Keratinocyte (primary cell): ENCODE measurements around the gene COL4A6. TPM values are rescaled to one million over a fixed set of nuclear protein-coding genes. Genes with fewer than 3 reads are reported as not detected.

Source experiments
- DNase-seq: peaks from one replicate; pipeline ENCODE4 v3.0.0-alpha.2; 2011; ENCODE audit warnings: low read depth, missing footprints, low spot score
- FAIRE-seq: peaks from 2 replicates; lab custom pipeline; 2011; peaks lifted over from hg19 to GRCh38; lab: Jason Lieb, UNC
- H2AFZ ChIP-seq: 2 replicates; pipeline ENCODE4 v1.6.0; 2012; ENCODE audit warnings: low read length, control low read depth, inconsistent platforms; ENCODE audit not compliant: control insufficient read depth
- H3K27ac ChIP-seq: 2 replicates; pipeline ENCODE4 v1.5.1; 2011; ENCODE audit warnings: low read length; ENCODE audit not compliant: control insufficient read depth, insufficient read depth
- H3K27me3 ChIP-seq: 3 replicates; pipeline ENCODE4 v1.6.0; 2011; ENCODE audit warnings: low read length; ENCODE audit not compliant: control insufficient read depth, insufficient read depth; ENCODE audit errors: extremely low read depth
- H3K36me3 ChIP-seq, 2 experiments: 2 replicates in 1 of 2; 3 replicates in 1 of 2; pipeline ENCODE4 v1.5.1; 2011; ENCODE audit warnings: low read length in 2 of 2, mild to moderate bottlenecking in 1 of 2; ENCODE audit not compliant: control insufficient read depth in 2 of 2, insufficient read depth in 2 of 2; ENCODE audit errors: extremely low read depth in 1 of 2
- H3K4me1 ChIP-seq: 3 replicates; pipeline ENCODE4 v1.5.1; 2011; ENCODE audit warnings: low read length; ENCODE audit not compliant: control insufficient read depth, insufficient read depth; ENCODE audit errors: extremely low read depth
- H3K4me2 ChIP-seq: 3 replicates; pipeline ENCODE4 v1.6.0; 2011; ENCODE audit warnings: low read depth, low read length; ENCODE audit not compliant: control insufficient read depth, insufficient read depth; ENCODE audit errors: extremely low read depth
- H3K4me3 ChIP-seq, 3 experiments: fragments of 200-600 bp in 1 of 3; sonication (generic) in 1 of 3; 2 replicates in 2 of 3; 3 replicates in 1 of 3; pipeline ENCODE4 v1.5.1; 2011 to 2016; ENCODE audit warnings: low read length in 3 of 3, mild to moderate bottlenecking in 3 of 3, control low read depth in 2 of 3, inconsistent platforms in 1 of 3, low read depth in 1 of 3, mixed read lengths in 1 of 3, mixed run types in 1 of 3, moderate library complexity in 1 of 3; ENCODE audit not compliant: control insufficient read depth in 2 of 3, insufficient read depth in 2 of 3; ENCODE audit errors: extremely low read depth in 1 of 3
- H3K79me2 ChIP-seq: 2 replicates; pipeline ENCODE4 v1.6.0; 2012; ENCODE audit warnings: low read length; ENCODE audit not compliant: control insufficient read depth, insufficient read depth
- H3K9ac ChIP-seq: 3 replicates; pipeline ENCODE4 v1.6.0; 2011; ENCODE audit warnings: low read length; ENCODE audit not compliant: control insufficient read depth, insufficient read depth; ENCODE audit errors: extremely low read depth
- H3K9me1 ChIP-seq: 3 replicates; pipeline ENCODE4 v1.6.0; 2011; ENCODE audit warnings: low read length; ENCODE audit not compliant: control insufficient read depth, insufficient read depth; ENCODE audit errors: extremely low read depth
- H3K9me3 ChIP-seq: 2 replicates; pipeline ENCODE4 v1.5.1; 2012; ENCODE audit warnings: low read depth, low read length; ENCODE audit not compliant: control insufficient read depth
- H4K20me1 ChIP-seq: 3 replicates; pipeline ENCODE4 v1.6.0; 2011; ENCODE audit warnings: low read length; ENCODE audit not compliant: control insufficient read depth, insufficient read depth; ENCODE audit errors: extremely low read depth
- EZH2 ChIP-seq: IDR thresholded peaks from one replicate; pipeline ENCODE4 v1.6.1; 2012; ENCODE audit warnings: inconsistent platforms, mild to moderate bottlenecking, low read length, moderate library complexity
- dilution Hi-C: fragments of 300-500 bp; cut with MboI; formaldehyde crosslinking; loops from one replicate; pipeline ENCODE4 v1.7.0; 2020; ENCODE audit warnings: low sequenced_read_pairs; ENCODE audit not compliant: extremely low pct_ligation_motif_present
- polyA plus RNA-seq, 5 experiments: library from polyadenylated mRNA; depleted of rRNA in 3 of 5; stranded (reverse) in 3 of 5; stranded (forward) in 1 of 5; unstranded in 1 of 5; fragments of >200 nt; gene quantifications; 1 replicate in 1 of 5; 2 replicates in 3 of 5; 3 replicates in 1 of 5; pipeline versions ENCODE4 v1.2.1 to v1.2.3, GENCODE V29; 2011 to 2012; ENCODE audit warnings: missing spikeins in 2 of 5, low read depth in 1 of 5, low replicate concordance in 1 of 5
- TF ChIP-seq, protein P1 (sequence below), 3 experiments: IDR thresholded peaks in 1 of 3; conservative IDR thresholded peaks in 1 of 3; optimal IDR thresholded peaks in 1 of 3; 2 replicates in 2 of 3; 3 replicates in 1 of 3; pipeline versions ENCODE3 to v1.5.1; 2011; ENCODE audit warnings: low read length in 3 of 3, mild to moderate bottlenecking in 3 of 3, moderate library complexity in 2 of 3, control low read depth in 1 of 3, inconsistent platforms in 1 of 3; ENCODE audit not compliant: insufficient read depth in 2 of 3; ENCODE audit errors: extremely low read depth in 1 of 3

The COL4A6 gene
- polyA plus RNA-seq, 1 donor (not counting 4 experiments of a cell fraction or from before 2014, with no cell fraction given): 18.8 TPM

DNA sequence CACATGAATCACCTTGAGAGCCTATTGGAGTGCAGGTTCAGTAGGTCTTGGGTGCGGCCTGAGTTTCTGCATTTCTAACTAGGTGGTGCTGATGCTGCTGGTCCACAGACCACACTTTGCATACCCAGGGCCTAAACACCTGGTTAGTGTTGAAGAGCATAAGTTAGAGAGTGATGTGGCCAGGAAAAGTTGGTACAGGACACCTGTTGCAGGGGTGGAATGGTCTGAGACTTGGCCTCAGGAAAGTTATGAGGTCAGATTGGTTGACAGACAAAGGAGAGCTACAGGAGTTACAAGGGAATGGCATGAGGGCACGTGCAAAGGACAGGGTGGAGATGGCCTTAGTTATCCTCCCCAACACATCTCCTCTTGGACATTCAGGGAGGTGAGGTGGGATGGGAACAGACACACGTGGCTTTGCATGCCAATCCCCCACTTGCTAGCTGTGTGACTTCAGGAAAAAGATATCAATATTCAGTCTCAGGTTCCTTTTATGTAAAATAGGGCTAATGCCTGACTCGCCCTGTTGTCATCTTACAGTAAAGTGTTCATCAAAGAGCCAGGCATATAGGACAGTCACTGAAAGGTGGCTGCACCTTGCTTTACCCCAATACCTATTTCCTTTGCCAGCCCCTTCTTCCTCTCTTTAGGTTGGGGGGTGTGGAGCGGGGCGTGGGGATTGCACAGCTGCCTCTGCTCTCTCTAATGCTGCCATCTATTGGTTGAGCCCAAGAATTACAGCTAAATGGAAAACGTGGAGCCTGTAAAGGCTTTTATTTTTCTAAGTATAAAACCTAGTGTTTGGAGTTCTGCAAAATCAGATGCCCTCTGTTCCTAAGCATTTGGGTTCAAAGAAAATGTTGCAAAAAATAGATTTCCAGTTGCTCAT lies 299.2 kb downstream of the COL4A6 start:
- H3K9ac ChIP-seq: no peak overlapping the region
- no peak overlapping the region for H2AFZ ChIP-seq
- no peak for DNase-seq
- no peaks in the 10 kb centered on the region for H3K9me3 ChIP-seq
- peaks cover 0 to 2% of the 10 kb centered on the region in 2 experiments for H3K36me3 ChIP-seq
- no peak for TF ChIP-seq EZH2
- TF ChIP-seq, protein P1, sequence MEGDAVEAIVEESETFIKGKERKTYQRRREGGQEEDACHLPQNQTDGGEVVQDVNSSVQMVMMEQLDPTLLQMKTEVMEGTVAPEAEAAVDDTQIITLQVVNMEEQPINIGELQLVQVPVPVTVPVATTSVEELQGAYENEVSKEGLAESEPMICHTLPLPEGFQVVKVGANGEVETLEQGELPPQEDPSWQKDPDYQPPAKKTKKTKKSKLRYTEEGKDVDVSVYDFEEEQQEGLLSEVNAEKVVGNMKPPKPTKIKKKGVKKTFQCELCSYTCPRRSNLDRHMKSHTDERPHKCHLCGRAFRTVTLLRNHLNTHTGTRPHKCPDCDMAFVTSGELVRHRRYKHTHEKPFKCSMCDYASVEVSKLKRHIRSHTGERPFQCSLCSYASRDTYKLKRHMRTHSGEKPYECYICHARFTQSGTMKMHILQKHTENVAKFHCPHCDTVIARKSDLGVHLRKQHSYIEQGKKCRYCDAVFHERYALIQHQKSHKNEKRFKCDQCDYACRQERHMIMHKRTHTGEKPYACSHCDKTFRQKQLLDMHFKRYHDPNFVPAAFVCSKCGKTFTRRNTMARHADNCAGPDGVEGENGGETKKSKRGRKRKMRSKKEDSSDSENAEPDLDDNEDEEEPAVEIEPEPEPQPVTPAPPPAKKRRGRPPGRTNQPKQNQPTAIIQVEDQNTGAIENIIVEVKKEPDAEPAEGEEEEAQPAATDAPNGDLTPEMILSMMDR (optimal IDR thresholded peaks at IDR 0.05 in 1 of 3, IDR thresholded peaks at IDR 0.05 in 1 of 3, conservative IDR thresholded peaks at IDR 0.05 in 1 of 3; ENCODE audit: extremely low read depth in 1 of 3, insufficient read depth in 2 of 3, low read length in 3 of 3): peak; percentile 43 to 62 (median 48)
- H3K27ac ChIP-seq: no peak overlapping the region
- H3K4me1 ChIP-seq: no peaks in the 10 kb centered on the region
- dilution Hi-C loops: no loop called here
- no peak overlapping the region for H3K4me2 ChIP-seq
- no peaks in the 10 kb centered on the region for H3K27me3 ChIP-seq
- H3K9me1 ChIP-seq: no peaks in the 10 kb centered on the region
- no peaks in the 10 kb centered on the region for H3K79me2 ChIP-seq
- H4K20me1 ChIP-seq: no peaks in the 10 kb centered on the region
- FAIRE-seq: no peak
- H3K4me3 ChIP-seq: no peak overlapping the region

DNA sequence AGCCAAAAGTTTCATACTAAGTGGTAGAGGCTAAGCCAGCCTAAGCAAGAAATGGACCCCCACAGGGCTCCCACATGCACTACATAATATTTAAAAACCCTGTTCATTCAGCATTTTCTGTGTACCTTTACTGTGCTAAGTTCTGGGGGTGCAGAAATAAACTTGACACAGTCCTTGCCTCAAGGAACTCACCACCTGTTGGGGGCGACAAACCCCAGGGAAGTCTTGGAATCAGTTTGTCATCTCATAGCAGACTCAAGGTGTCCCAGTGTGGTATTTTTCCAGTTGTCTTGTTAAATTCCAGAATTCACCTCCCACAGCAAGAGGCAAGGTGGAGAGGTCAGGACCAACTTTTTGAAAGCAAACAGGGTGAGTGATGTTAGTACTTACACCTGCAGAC lies 303.5 kb downstream of the COL4A6 start:
- Histone ChIP-seq H3K4me3 (no peak overlapping the region), H3K4me1 (peaks cover 8% of the 10 kb centered on the region), H2AFZ (no peak overlapping the region), H3K27me3 (no peaks in the 10 kb centered on the region), H3K9ac (no peak overlapping the region), H3K4me2 (no peak overlapping the region), H3K27ac (no peak overlapping the region), H3K79me2 (no peaks in the 10 kb centered on the region), H3K9me3 (no peaks in the 10 kb centered on the region), H4K20me1 (no peaks in the 10 kb centered on the region), H3K36me3 (no peaks in the 10 kb centered on the region), H3K9me1 (no peaks in the 10 kb centered on the region)
- dilution Hi-C loops: no loop called here
- FAIRE-seq (no peak), DNase-seq (no peak)
- TF ChIP-seq, protein P1 (optimal IDR thresholded peaks at IDR 0.05 in 1 of 3, IDR thresholded peaks at IDR 0.05 in 1 of 3, conservative IDR thresholded peaks at IDR 0.05 in 1 of 3; ENCODE audit: extremely low read depth in 1 of 3, insufficient read depth in 2 of 3, low read length in 3 of 3): peak in 1 of 3 experiments; percentile 30
- no peak for TF ChIP-seq EZH2
